Naive thymus-derived CD4-positive, alpha-beta T cell (primary cell): ENCODE measurements around the gene TMEM98. TPM values are rescaled to one million over a fixed set of nuclear protein-coding genes. Genes with fewer than 3 reads are reported as not detected.

Experiments
- ATAC-seq: fragments of 150-1000 bp; cut with Tn5 transposase; 2 replicates; pipeline ENCODE4 v1.10.0; 2021; ENCODE audit warnings: mild to moderate bottlenecking, moderate library complexity
- CTCF ChIA-PET: fragments of 350-600 bp; sonication (Branson Sonifier 250); formaldehyde crosslinking; loops from one replicate; lab custom pipeline; 2021; ENCODE audit warnings: antibody characterized with exemption; lab: Charles Lee
- POLR2A ChIA-PET: fragments of 350-600 bp; sonication (Branson Sonifier 250); formaldehyde crosslinking; loops from one replicate; lab custom pipeline; 2021; ENCODE audit warnings: antibody characterized with exemption, inconsistent platforms; lab: Charles Lee
- DNase-seq, 9 donors: peaks; one replicate each; pipeline versions ENCODE4 v3.0.0 to v3.0.0-alpha.2; 2020 to 2022; ENCODE audit warnings: mixed read lengths in 1 of 9
- H3K27ac ChIP-seq: one replicate; pipeline ENCODE4 v1.7.0; 2013; ENCODE audit warnings: mild to moderate bottlenecking, low read depth, low read length, moderate library complexity
- H3K27me3 ChIP-seq, 2 donors: one replicate each; pipeline ENCODE4 v1.7.0; 2013; ENCODE audit warnings: low read length in 2 of 2, mild to moderate bottlenecking in 2 of 2, moderate library complexity in 2 of 2; ENCODE audit not compliant: control insufficient read depth in 2 of 2, insufficient read depth in 2 of 2
- H3K36me3 ChIP-seq, 3 experiments: 1 replicate in 2 of 3; 2 replicates in 1 of 3; pipeline ENCODE4 v1.7.0; 2013; ENCODE audit warnings: low read length in 3 of 3, mild to moderate bottlenecking in 3 of 3, moderate library complexity in 1 of 3; ENCODE audit not compliant: insufficient read depth in 3 of 3, control insufficient read depth in 2 of 3
- H3K4me1 ChIP-seq, 2 donors: one replicate each; pipeline ENCODE4 v1.7.0; 2013; ENCODE audit warnings: low read length in 2 of 2, mild to moderate bottlenecking in 2 of 2, moderate library complexity in 1 of 2; ENCODE audit not compliant: control insufficient read depth in 2 of 2, insufficient read depth in 2 of 2
- H3K4me3 ChIP-seq: 2 replicates; pipeline ENCODE4 v1.7.0; 2013; ENCODE audit warnings: mild to moderate bottlenecking, low read length
- H3K9me3 ChIP-seq, 3 experiments: 1 replicate in 2 of 3; 2 replicates in 1 of 3; pipeline ENCODE4 v1.7.0; 2013; ENCODE audit warnings: low read length in 3 of 3; ENCODE audit not compliant: control insufficient read depth in 2 of 3
- H3K27ac Mint-ChIP-seq, 9 donors: one replicate each; pipeline ENCODE4 v1.8.0; 2020 to 2022; ENCODE audit warnings: mixed read lengths in 9 of 9, mild to moderate bottlenecking in 8 of 9, moderate library complexity in 5 of 9, inconsistent platforms in 2 of 9
- H3K27me3 Mint-ChIP-seq, 5 donors: one replicate each; pipeline ENCODE4 v1.8.0; 2021 to 2022; ENCODE audit warnings: mixed read lengths in 5 of 5, mild to moderate bottlenecking in 1 of 5
- H3K36me3 Mint-ChIP-seq, 5 donors: one replicate each; pipeline ENCODE4 v1.8.0; 2020 to 2022; ENCODE audit warnings: mixed read lengths in 5 of 5, mild to moderate bottlenecking in 3 of 5, inconsistent platforms in 1 of 5
- H3K4me1 Mint-ChIP-seq, 7 donors: one replicate each; pipeline ENCODE4 v1.8.0; 2020 to 2022; ENCODE audit warnings: mixed read lengths in 7 of 7, mild to moderate bottlenecking in 3 of 7, inconsistent platforms in 1 of 7
- H3K4me3 Mint-ChIP-seq, 10 donors: one replicate each; pipeline ENCODE4 v1.8.0; 2020 to 2022; ENCODE audit warnings: mild to moderate bottlenecking in 10 of 10, mixed read lengths in 10 of 10, moderate library complexity in 6 of 10, inconsistent platforms in 2 of 10
- H3K9me3 Mint-ChIP-seq, 11 donors: one replicate each; pipeline ENCODE4 v1.8.0; 2020 to 2022; ENCODE audit warnings: mixed read lengths in 11 of 11, mild to moderate bottlenecking in 4 of 11, inconsistent platforms in 1 of 11, moderate library complexity in 1 of 11
- intact Hi-C, 2 donors: fragments of 100-400 bp; cut with micrococcal nuclease; formaldehyde crosslinking; loops; one replicate each; pipeline ENCODE4 v1.15.1; 2023
- polyA plus RNA-seq, 2 donors: library from polyadenylated mRNA; unstranded; fragments of 300-500 nt; fragmentation: Illumina TruSeq; gene quantifications; one replicate each; pipeline ENCODE4 v1.2.3, GENCODE V29; 2021
- total RNA-seq, 6 experiments: library from RNA in 5 of 6; stranded (reverse) in 5 of 6; gene quantifications; 1 replicate in 5 of 6; 2 replicates in 1 of 6; pipeline ENCODE4 v1.2.3 and lab custom pipeline; 2021 to 2026

Gene TMEM98
- total and polyA plus RNA-seq, 7 experiments from 2014 or later = 0.73 to 1.6 TPM; not detected in 5

- no peak overlapping the region for H3K27ac Mint-ChIP-seq
Observed at GRCh38 chr17:32953045-32953444, 25.1 kb downstream of the TMEM98 start.

GRCh38 chr17:32953857-32954256 lies 25.9 kb downstream of the TMEM98 start:
- Histone ChIP-seq H3K4me3 (no peak overlapping the region), H3K36me3 (no peaks in the 10 kb centered on the region), H3K27me3 (no peaks in the 10 kb centered on the region), H3K27ac (no peak overlapping the region), H3K4me1 (no peaks in the 10 kb centered on the region), H3K9me3 (no peaks in the 10 kb centered on the region)
- ChIA-PET POLR2A (no interaction called here), CTCF (no interaction called here)
- intact Hi-C loops = no loop called here
- H3K27me3 Mint-ChIP-seq = peaks cover 12 to 39% (median 20%) of the 10 kb centered on the region in 5 donors
- H3K27ac Mint-ChIP-seq = no peak overlapping the region
- H3K36me3 Mint-ChIP-seq = no peaks in the 10 kb centered on the region
- no peak for DNase-seq
- ATAC-seq = no peak
- no peak overlapping the region for H3K4me3 Mint-ChIP-seq
- no peaks in the 10 kb centered on the region for H3K9me3 Mint-ChIP-seq
- no peaks in the 10 kb centered on the region for H3K4me1 Mint-ChIP-seq

More at GRCh38 chr17:32953045-32953444, 25.1 kb downstream of the TMEM98 start:
- no peak overlapping the region for H3K4me3 ChIP-seq
- ChIA-PET POLR2A (no interaction called here), CTCF (no interaction called here)
- no peak overlapping the region for H3K4me3 Mint-ChIP-seq
- no peak for DNase-seq
- no peaks in the 10 kb centered on the region for H3K9me3 ChIP-seq
- no peak for ATAC-seq
- H3K27me3 Mint-ChIP-seq = peaks cover 12 to 33% (median 27%) of the 10 kb centered on the region in 5 donors
- H3K4me1 Mint-ChIP-seq = peaks cover 0 to 1% (median 0%) of the 10 kb centered on the region in 7 donors
- H3K27ac ChIP-seq = no peak overlapping the region
- no peaks in the 10 kb centered on the region for H3K9me3 Mint-ChIP-seq
- no peaks in the 10 kb centered on the region for H3K4me1 ChIP-seq
- H3K36me3 ChIP-seq = no peaks in the 10 kb centered on the region
- intact Hi-C loops = no loop called here
- no peaks in the 10 kb centered on the region for H3K36me3 Mint-ChIP-seq
- no peaks in the 10 kb centered on the region for H3K27me3 ChIP-seq

DNA sequence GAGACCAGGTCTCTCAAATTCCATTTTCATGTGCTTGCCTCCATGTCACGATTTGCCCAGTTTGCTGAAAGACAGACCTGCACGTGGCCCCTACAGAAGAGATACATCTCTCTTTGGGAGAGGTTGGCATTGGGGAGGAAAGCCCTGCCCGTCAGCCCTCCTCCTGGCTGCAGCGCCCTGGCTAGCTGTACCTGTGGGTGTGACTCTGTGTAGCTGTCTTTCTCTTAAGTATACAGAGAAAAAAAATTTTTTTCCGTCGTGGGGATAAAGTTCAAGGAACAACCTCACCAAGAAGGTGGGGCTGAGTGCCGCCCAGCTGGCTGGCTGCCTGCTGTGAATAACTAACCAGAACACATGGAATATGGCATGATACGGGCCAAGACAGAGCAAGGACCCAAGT lies 26.5 kb downstream of the TMEM98 start:
- Histone ChIP-seq H3K4me3 (no peak overlapping the region), H3K4me1 (no peaks in the 10 kb centered on the region), H3K9me3 (no peaks in the 10 kb centered on the region), H3K27me3 (no peaks in the 10 kb centered on the region), H3K36me3 (no peaks in the 10 kb centered on the region), H3K27ac (no peak overlapping the region)
- peaks cover 12 to 39% (median 15%) of the 10 kb centered on the region in 5 donors for H3K27me3 Mint-ChIP-seq
- H3K4me1 Mint-ChIP-seq = no peaks in the 10 kb centered on the region
- no peak for DNase-seq
- intact Hi-C loops = no loop called here
- H3K36me3 Mint-ChIP-seq = no peaks in the 10 kb centered on the region
- no peak overlapping the region for H3K4me3 Mint-ChIP-seq
- ATAC-seq = no peak
- ChIA-PET POLR2A (no interaction called here), CTCF (no interaction called here)
- no peaks in the 10 kb centered on the region for H3K9me3 Mint-ChIP-seq
- H3K27ac Mint-ChIP-seq = no peak overlapping the region

DNA sequence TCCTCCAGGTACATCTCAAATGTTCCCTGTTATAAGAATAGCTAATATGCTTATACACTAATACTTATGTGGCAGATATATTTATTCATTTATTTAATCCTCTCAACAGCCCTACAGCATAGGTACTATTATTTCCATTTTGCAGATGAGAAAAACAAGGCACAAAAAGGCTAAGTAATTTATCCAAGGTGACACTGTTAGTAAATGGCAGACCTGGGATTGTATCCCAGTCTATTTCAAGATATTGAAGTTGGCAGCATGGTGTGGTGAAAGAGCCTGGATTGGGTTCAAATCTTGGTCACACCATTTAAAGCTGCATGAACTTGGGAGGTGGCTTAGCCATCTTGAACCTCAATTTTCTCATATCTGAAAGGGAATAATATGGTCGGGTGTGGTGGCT lies 27.2 kb downstream of the TMEM98 start:
- POLR2A ChIA-PET = no interaction called here
- Mint-ChIP-seq H3K27me3 (peaks cover 12 to 39% (median 15%) of the 10 kb centered on the region in 5 donors), H3K4me1 (no peaks in the 10 kb centered on the region), H3K9me3 (no peaks in the 10 kb centered on the region), H3K27ac (no peak overlapping the region), H3K4me3 (no peak overlapping the region), H3K36me3 (peaks cover 0 to 1% (median 0%) of the 10 kb centered on the region in 5 donors)
- Histone ChIP-seq H3K4me3 (no peak overlapping the region), H3K4me1 (no peaks in the 10 kb centered on the region), H3K36me3 (no peaks in the 10 kb centered on the region), H3K27ac (no peak overlapping the region), H3K9me3 (no peaks in the 10 kb centered on the region), H3K27me3 (no peaks in the 10 kb centered on the region)
- ATAC-seq = no peak
- CTCF ChIA-PET = interaction anchor here (0.8 kb wide), 1 partner anchor 173 kb away, joined by 4 read pairs; no protein-coding TSS in a partner anchor
- intact Hi-C loops = no loop called here
- no peak for DNase-seq

- Mint-ChIP-seq H3K36me3 (peaks cover 0 to 1% (median 0%) of the 10 kb centered on the region in 5 donors), H3K9me3 (no peaks in the 10 kb centered on the region), H3K27me3 (peaks cover 12 to 39% (median 18%) of the 10 kb centered on the region in 5 donors), H3K4me3 (no peak overlapping the region), H3K27ac (no peak overlapping the region), H3K4me1 (no peaks in the 10 kb centered on the region)
- no peak for DNase-seq
- POLR2A ChIA-PET = interaction anchor here (0.7 kb wide), 1 partner anchor 541 kb away, joined by 4 read pairs; no protein-coding TSS in a partner anchor
- no peak for ATAC-seq
- Histone ChIP-seq H3K36me3 (no peaks in the 10 kb centered on the region), H3K4me1 (no peaks in the 10 kb centered on the region), H3K9me3 (no peaks in the 10 kb centered on the region), H3K4me3 (no peak overlapping the region), H3K27ac (no peak overlapping the region), H3K27me3 (no peaks in the 10 kb centered on the region)
- CTCF ChIA-PET = no interaction called here
- intact Hi-C loops = no loop called here
Observed at GRCh38 chr17:32956240-32956970, 28.5 kb downstream of the TMEM98 start.

DNA sequence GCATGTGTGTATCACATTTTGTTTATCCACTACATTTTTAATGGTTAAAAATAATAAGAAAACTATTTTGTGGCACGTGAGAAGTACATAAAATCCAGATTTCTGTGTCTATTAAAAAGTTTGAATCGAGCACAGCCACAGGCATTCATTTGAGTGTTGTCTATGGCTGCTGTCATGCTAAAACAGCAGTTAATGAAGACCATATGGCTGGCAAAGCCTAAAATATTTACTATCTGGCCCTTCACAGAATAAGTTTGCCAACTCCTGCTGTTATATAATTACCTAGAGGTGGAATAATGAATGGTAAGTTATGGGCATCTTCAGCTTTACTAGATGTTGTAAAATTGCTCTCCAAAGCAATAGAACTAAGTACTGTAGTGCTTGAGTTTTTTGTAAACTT lies 30.5 kb downstream of the TMEM98 start:
- H3K27me3 ChIP-seq = no peaks in the 10 kb centered on the region
- ChIA-PET CTCF (no interaction called here), POLR2A (no interaction called here)
- intact Hi-C loops = no loop called here
- H3K4me1 Mint-ChIP-seq = no peaks in the 10 kb centered on the region
- peaks cover 6 to 39% (median 21%) of the 10 kb centered on the region in 5 donors for H3K27me3 Mint-ChIP-seq
- H3K9me3 Mint-ChIP-seq = no peaks in the 10 kb centered on the region
- H3K36me3 Mint-ChIP-seq = peaks cover 0 to 1% (median 0%) of the 10 kb centered on the region in 5 donors
- no peak overlapping the region for H3K27ac ChIP-seq
- H3K9me3 ChIP-seq = no peaks in the 10 kb centered on the region
- ATAC-seq = no peak
- no peak overlapping the region for H3K27ac Mint-ChIP-seq
- H3K4me3 Mint-ChIP-seq = no peak overlapping the region
- H3K4me1 ChIP-seq = no peaks in the 10 kb centered on the region
- DNase-seq = no peak
- H3K36me3 ChIP-seq = no peaks in the 10 kb centered on the region
- H3K4me3 ChIP-seq = no peak overlapping the region

DNA sequence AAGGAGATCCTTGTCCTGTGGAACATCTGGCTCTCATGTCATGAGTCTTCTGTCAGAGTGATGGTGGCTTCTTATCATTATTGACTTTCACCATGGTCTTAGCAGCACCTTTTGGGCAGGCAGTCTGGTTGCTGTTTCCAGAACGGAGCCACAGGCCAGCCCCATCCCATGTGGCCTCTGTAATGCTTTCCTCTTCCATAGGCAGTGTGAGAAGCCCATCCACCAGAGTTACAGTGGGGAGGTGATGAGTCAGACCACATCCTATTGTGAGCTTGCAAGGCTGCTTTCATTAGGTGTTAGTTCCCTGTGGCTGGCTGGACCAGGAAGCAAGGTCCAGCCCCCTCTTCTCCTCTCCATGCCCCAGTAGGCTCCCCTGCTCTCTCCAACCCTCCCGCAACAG lies 32.9 kb downstream of the TMEM98 start:
- H3K4me3 ChIP-seq = no peak overlapping the region
- Mint-ChIP-seq H3K4me3 (no peak overlapping the region), H3K4me1 (no peaks in the 10 kb centered on the region), H3K9me3 (peaks cover 0 to 3% (median 0%) of the 10 kb centered on the region in 11 donors), H3K27ac (no peak overlapping the region), H3K27me3 (peaks cover 24 to 43% (median 32%) of the 10 kb centered on the region in 5 donors), H3K36me3 (peaks cover 0 to 4% (median 0%) of the 10 kb centered on the region in 5 donors)
- intact Hi-C loops = no loop called here
- no peak for DNase-seq
- CTCF ChIA-PET = no interaction called here
- no peaks in the 10 kb centered on the region for H3K4me1 ChIP-seq
- H3K9me3 ChIP-seq = no peaks in the 10 kb centered on the region
- no peaks in the 10 kb centered on the region for H3K36me3 ChIP-seq
- POLR2A ChIA-PET = no interaction called here
- ATAC-seq = no peak
- H3K27me3 ChIP-seq = no peaks in the 10 kb centered on the region
- no peak overlapping the region for H3K27ac ChIP-seq
